Mesothelial cell of epicardium (in vitro differentiated cells): Measurements from ENCODE around the gene PSD. TPM values are rescaled to one million over a fixed set of nuclear protein-coding genes. Genes with fewer than 3 reads are reported as not detected.

Experiments
- DNase-seq, 2 experiments: peaks; one replicate each; pipeline ENCODE4 v3.0.0; 2021; ENCODE audit warnings: low spot score in 2 of 2; ENCODE audit not compliant: unreplicated experiment in 2 of 2
- H3K27ac Mint-ChIP-seq: 2 replicates; pipeline ENCODE4 v1.8.0; 2021; ENCODE audit warnings: mixed read lengths
- H3K27me3 Mint-ChIP-seq: 2 replicates; pipeline ENCODE4 v1.8.0; 2021; ENCODE audit warnings: low read depth, mixed read lengths
- H3K36me3 Mint-ChIP-seq: 2 replicates; pipeline ENCODE4 v1.8.0; 2021; ENCODE audit warnings: mixed read lengths
- H3K4me1 Mint-ChIP-seq: 2 replicates; pipeline ENCODE4 v1.8.0; 2021; ENCODE audit warnings: mixed read lengths
- H3K4me3 Mint-ChIP-seq: 2 replicates; pipeline ENCODE4 v1.8.0; 2021; ENCODE audit warnings: mild to moderate bottlenecking, moderate library complexity, mixed read lengths
- H3K9me3 Mint-ChIP-seq: 2 replicates; pipeline ENCODE4 v1.8.0; 2021; ENCODE audit warnings: mixed read lengths
- CTCF ChIP-seq: fragments of 200-600 bp; sonication (generic); IDR thresholded peaks from one replicate; pipeline ENCODE4 v1.5.0; 2021; ENCODE audit warnings: antibody characterized with exemption; ENCODE audit not compliant: unreplicated experiment
- total RNA-seq: library from RNA; stranded (reverse); gene quantifications from 3 replicates; pipeline ENCODE4 v1.2.1, GENCODE V29; 2021

Gene PSD
- total RNA-seq, 1 donor from 2014 or later = 12.4 TPM

- DNase-seq = peak; percentile 84 to 96
- no peaks in the 10 kb centered on the region for H3K36me3 Mint-ChIP-seq
- peak; percentile 90 for TF ChIP-seq CTCF
- H3K27ac Mint-ChIP-seq = peak overlapping the region; percentile 99
- H3K4me3 Mint-ChIP-seq = peak overlapping the region; percentile 75
- peaks cover 25% of the 10 kb centered on the region for H3K4me1 Mint-ChIP-seq
- H3K9me3 Mint-ChIP-seq = no peaks in the 10 kb centered on the region
- H3K27me3 Mint-ChIP-seq = no peaks in the 10 kb centered on the region
Measured at GRCh38 chr10:102394079-102394800, 24.3 kb downstream of the PSD start.

GRCh38 chr10:102393411-102394078, 25.0 kb downstream of the PSD start:
- TF ChIP-seq CTCF = no peak
- Mint-ChIP-seq H3K27ac (peak overlapping the region; percentile 97), H3K36me3 (no peaks in the 10 kb centered on the region), H3K27me3 (no peaks in the 10 kb centered on the region), H3K4me3 (peak overlapping the region; percentile 75), H3K4me1 (peaks cover 25% of the 10 kb centered on the region), H3K9me3 (no peaks in the 10 kb centered on the region)
- DNase-seq = no peak

GRCh38 chr10:102392306-102392705, 26.3 kb downstream of the PSD start:
- TF ChIP-seq CTCF = no peak
- Mint-ChIP-seq H3K4me3 (no peak overlapping the region), H3K9me3 (no peaks in the 10 kb centered on the region), H3K27ac (peak overlapping the region; percentile 31), H3K27me3 (no peaks in the 10 kb centered on the region), H3K36me3 (no peaks in the 10 kb centered on the region), H3K4me1 (peaks cover 25% of the 10 kb centered on the region)
- DNase-seq = no peak

- Mint-ChIP-seq H3K27ac (no peak overlapping the region), H3K4me3 (no peak overlapping the region), H3K36me3 (no peaks in the 10 kb centered on the region), H3K27me3 (no peaks in the 10 kb centered on the region), H3K4me1 (peaks cover 15% of the 10 kb centered on the region), H3K9me3 (no peaks in the 10 kb centered on the region)
- no peak for TF ChIP-seq CTCF
- DNase-seq = no peak
Measured at GRCh38 chr10:102389894-102390293, 28.7 kb downstream of the PSD start.

- DNase-seq = no peak
- H3K27me3 Mint-ChIP-seq = no peaks in the 10 kb centered on the region
- peaks cover 16% of the 10 kb centered on the region for H3K36me3 Mint-ChIP-seq
- H3K27ac Mint-ChIP-seq = peak overlapping the region; percentile 43
- no peak for TF ChIP-seq CTCF
- no peaks in the 10 kb centered on the region for H3K9me3 Mint-ChIP-seq
- no peaks in the 10 kb centered on the region for H3K4me1 Mint-ChIP-seq
- no peak overlapping the region for H3K4me3 Mint-ChIP-seq
Measured at GRCh38 chr10:102384606-102385429, 33.8 kb downstream of the PSD start.
